Daoy (cell line): ENCODE measurements around the gene SYDE2. TPM values are rescaled to one million over a fixed set of nuclear protein-coding genes. Genes with fewer than 3 reads are reported as not detected.

Experiments
- DNase-seq: peaks from one replicate; pipeline ENCODE4 v3.0.0-alpha.2; 2015; ENCODE audit warnings: low read depth
- total RNA-seq: library from RNA; depleted of rRNA; stranded (reverse); fragments of >200 nt; shearing (Covaris generic); gene quantifications from 2 replicates; pipeline ENCODE4 v1.2.3, GENCODE V29; 2014; rRNA removed

SYDE2 gene
- total RNA-seq, 1 experiment from 2014 or later, result 6.5 TPM

DNA sequence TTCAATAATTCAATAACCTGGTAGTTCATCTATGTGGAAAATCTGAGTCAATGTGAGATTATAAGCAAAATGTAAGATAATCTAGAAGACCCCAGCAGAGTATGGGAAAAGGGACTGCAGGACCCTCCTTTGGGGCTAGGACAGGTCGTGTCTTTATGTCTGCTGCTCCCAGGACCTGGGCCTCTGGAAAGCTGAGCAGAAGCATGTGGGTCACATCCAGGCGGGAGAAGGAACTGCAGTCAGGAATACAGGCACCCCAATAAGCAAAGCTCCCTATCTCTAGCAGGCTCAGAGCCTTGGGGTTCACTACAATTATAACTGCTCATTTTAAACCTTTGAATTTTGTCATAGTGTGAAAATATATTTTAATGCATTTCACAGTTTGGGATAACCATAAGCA lies 78.6 kb downstream of the SYDE2 start:
- no peak for DNase-seq

DNA sequence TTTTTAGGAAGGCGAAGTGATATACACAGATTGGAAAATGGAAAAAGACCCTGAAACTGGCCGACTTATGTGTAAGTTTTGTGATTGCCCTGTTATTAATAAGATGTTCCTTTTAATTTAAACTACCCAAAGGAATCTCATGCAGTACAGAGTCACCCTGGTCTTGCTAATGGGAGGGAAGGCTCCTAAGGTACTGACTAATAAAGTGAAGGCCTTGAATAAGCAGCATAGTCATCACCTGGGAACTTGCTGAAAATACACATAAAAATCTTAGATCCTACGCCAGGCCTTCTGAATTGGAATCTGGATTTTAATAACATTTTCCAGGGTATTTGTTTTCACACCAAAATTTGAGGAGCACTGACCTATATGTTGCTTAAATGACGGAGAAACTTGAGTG lies 79.1 kb downstream of the SYDE2 start:
- no peak for DNase-seq

DNA sequence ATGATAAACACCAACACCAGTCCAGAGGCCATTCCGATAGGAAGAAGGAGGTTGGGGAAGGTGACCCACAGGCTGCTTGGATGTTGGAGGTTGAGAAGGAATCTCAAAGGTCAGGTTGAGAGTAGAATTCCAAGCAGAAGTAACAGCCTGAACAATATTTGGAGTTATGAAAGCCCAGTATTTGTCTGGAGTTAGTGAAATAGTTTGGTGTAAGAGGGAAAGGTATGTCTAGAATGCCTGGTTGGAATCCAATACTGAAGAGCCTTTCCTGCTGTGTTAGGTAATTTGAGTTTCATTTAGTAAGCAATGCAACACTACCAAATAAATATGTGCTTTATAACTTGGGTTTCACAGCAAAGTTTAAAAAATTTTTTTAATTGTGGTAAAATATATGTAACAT lies 82.1 kb downstream of the SYDE2 start:
- DNase-seq, result no peak

DNA sequence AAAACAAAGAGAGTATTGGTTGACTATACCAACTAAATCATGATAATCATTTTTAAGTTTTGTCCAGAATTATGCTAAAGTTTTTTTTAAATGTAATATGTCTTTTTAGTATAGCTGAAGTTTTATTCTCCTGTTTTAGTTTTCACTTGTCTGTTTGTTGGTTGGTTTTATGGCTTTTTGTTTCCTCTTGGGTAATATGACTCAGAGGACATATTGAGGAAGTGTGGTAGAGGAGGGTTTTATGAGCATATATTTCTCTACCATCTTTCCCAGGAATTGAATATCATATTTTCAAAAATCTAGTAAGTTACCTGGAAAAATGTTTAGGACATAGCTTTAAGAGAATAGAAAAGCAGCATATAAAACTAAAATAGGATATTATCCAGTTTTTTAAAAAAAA lies 84.0 kb downstream of the SYDE2 start:
- DNase-seq, result no peak

DNA sequence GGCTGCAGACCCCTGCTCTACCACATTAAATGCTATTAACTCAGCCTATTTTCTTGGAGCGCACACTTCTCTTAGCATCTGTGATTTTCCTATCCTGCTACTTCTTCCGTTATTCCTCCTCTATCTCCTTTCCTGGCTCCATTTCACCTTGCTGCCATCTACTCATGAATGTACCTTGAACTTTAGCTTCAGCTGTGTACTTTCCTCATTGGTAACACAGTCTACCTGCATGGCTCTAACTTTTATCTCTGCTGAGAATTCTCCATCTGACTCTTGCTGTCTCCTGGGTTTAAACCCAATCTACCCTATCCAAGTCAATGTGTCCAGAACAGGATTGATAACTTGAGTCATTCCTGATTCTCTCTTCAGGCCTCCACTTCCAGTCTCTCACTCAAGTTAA lies 84.9 kb downstream of the SYDE2 start:
- no peak for DNase-seq

DNA sequence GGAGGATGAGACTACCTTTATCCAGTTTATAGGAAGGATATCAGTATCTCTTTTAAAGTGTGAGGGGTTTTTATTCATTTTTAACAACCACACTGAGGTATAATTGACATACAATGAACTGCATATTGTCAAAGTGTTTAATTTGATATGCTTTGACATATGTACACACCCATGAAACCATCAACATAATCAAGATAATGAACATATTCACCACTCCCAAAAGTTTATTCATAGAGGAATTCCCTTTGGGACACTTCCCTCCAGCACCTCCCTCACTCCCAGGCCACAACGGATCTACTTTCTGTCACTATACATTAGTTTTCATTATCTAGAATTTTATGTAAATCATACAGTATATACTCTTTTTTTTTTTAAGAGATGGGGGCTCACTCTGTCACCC lies 89.1 kb downstream of the SYDE2 start:
- no peak for DNase-seq

DNA sequence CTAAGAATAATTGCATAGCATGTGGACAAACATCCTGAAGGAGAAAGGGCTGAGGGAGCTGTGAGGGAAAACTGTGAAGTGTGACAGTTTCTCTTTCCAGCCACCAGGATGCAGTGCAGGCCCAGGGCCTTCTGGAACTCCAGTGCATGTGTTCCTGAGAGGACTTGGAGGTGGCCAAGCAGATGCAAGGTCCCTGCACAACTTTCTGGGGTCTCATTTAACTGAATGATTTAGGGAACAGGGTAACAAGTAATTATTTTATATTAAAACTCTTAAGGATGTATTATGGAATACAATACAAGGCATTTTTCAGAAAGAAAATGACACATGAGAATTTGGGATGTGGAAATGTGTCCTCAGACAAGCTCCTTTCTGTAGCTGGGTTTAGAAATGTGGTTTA lies 91.3 kb downstream of the SYDE2 start:
- peak; percentile 70 for DNase-seq

Other genes with a start within 250 kb of the SYDE2 start
- 13.5 and 13.6 TPM in 2 replicates for gene MCOLN2, start 203.9 kb downstream of the SYDE2 start, total RNA-seq
- gene MCOLN3, start 152.5 kb downstream of the SYDE2 start, total RNA-seq, result 2.1 and 2.5 TPM in 2 replicates
- gene C1orf52, start 58.6 kb upstream of the SYDE2 start, total RNA-seq, result 55.1 and 62.1 TPM in 2 replicates
- 50.7 and 73.2 TPM in 2 replicates for gene BCL10, start 75.6 kb upstream of the SYDE2 start, total RNA-seq